ENCODE measurements around the gene CRTC3. TPM values are rescaled to one million over a fixed set of nuclear protein-coding genes. Genes with fewer than 3 reads are reported as not detected.

CRTC3 gene
- total and polyA plus RNA-seq, 8 donors: 7.1 to 17.6 (median 11.4) TPM

GRCh38 chr15:90483637-90484036 lies 46.1 kb upstream of the CRTC3 start:
- Histone ChIP-seq H3K4me3 (no peak overlapping the region), H3K27me3 (no peaks in the 10 kb centered on the region), H3K4me1 (peaks cover 0 to 12% (median 8%) of the 10 kb centered on the region in 3 donors), H3K27ac (no peak overlapping the region), H3K36me3 (peaks cover 11 to 59% (median 23%) of the 10 kb centered on the region in 3 donors), H3K9me3 (no peaks in the 10 kb centered on the region)
- intact Hi-C loops (cut with DNase I): loop anchor here in 2 of 3 donors (5.0 to 10.0 kb wide), 2 partner anchors 159 to 161 kb away; no protein-coding TSS in a partner anchor
- DNase-seq: no peak
- no peak for TF ChIP-seq CTCF (IDR thresholded peaks at IDR 0.05)
- ATAC-seq: no peak
- 92 to 93% methylated on average over 2 of the region's 2 CpGs for WGBS, 2 donors
- FAIRE-seq: no peak

- H3K4me1 ChIP-seq: no peaks in the 10 kb centered on the region
- no peak for DNase-seq
- TF ChIP-seq CTCF (IDR thresholded peaks at IDR 0.05): no peak
- intact Hi-C loops (cut with DNase I): loop anchor here in 1 of 3 donors (10.0 kb wide), 1 partner anchor 162 kb away; no protein-coding TSS in a partner anchor
- H3K4me3 ChIP-seq: no peak overlapping the region
- 90 to 92% methylated on average over 8 of the region's 8 CpGs for WGBS, 2 donors
- peaks cover 11 to 75% (median 27%) of the 10 kb centered on the region in 3 donors for H3K36me3 ChIP-seq
- ATAC-seq: no peak
- no peak overlapping the region for H3K27ac ChIP-seq
- H3K9me3 ChIP-seq: no peaks in the 10 kb centered on the region
- H3K27me3 ChIP-seq: no peaks in the 10 kb centered on the region
- no peak for FAIRE-seq
Measured at GRCh38 chr15:90487186-90487585, 42.5 kb upstream of the CRTC3 start.

- H3K4me1 ChIP-seq: no peaks in the 10 kb centered on the region
- TF ChIP-seq CTCF (IDR thresholded peaks at IDR 0.05): no peak
- no peak overlapping the region for H3K27ac ChIP-seq
- peaks cover 4 to 70% (median 21%) of the 10 kb centered on the region in 3 donors for H3K36me3 ChIP-seq
- no peak overlapping the region for H3K4me3 ChIP-seq
- ATAC-seq: no peak
- no peak for FAIRE-seq
- intact Hi-C loops (cut with DNase I): loop anchor here in 1 of 3 donors (10.0 kb wide), 1 partner anchor 165 kb away; no protein-coding TSS in a partner anchor
- H3K9me3 ChIP-seq: no peaks in the 10 kb centered on the region
- no peaks in the 10 kb centered on the region for H3K27me3 ChIP-seq
- DNase-seq: no peak
- WGBS, 2 donors: 93 to 98% methylated on average over 1 of the region's 1 CpG
Measured at GRCh38 chr15:90489514-90489913, 40.2 kb upstream of the CRTC3 start.

- no peak overlapping the region for H3K4me3 ChIP-seq
- FAIRE-seq: no peak
- no peaks in the 10 kb centered on the region for H3K4me1 ChIP-seq
- 85 to 91% methylated on average over 2 of the region's 2 CpGs for WGBS, 2 donors
- ATAC-seq: no peak
- no peaks in the 10 kb centered on the region for H3K27me3 ChIP-seq
- H3K27ac ChIP-seq: no peak overlapping the region
- H3K36me3 ChIP-seq: peaks cover 4 to 70% (median 20%) of the 10 kb centered on the region in 3 donors
- no peak for TF ChIP-seq CTCF (IDR thresholded peaks at IDR 0.05)
- no peak for DNase-seq
- no peaks in the 10 kb centered on the region for H3K9me3 ChIP-seq
- intact Hi-C loops (cut with DNase I): loop anchor here in 1 of 3 donors (10.0 kb wide), 1 partner anchor 165 kb away; no protein-coding TSS in a partner anchor
Measured at GRCh38 chr15:90489944-90490343, 39.8 kb upstream of the CRTC3 start.

GRCh38 chr15:90493647-90494046 lies 36.1 kb upstream of the CRTC3 start:
- no peaks in the 10 kb centered on the region for H3K27me3 ChIP-seq
- TF ChIP-seq CTCF (IDR thresholded peaks at IDR 0.05): no peak
- no peak overlapping the region for H3K4me3 ChIP-seq
- ATAC-seq (no peak), FAIRE-seq (no peak), DNase-seq (no peak)
- H3K4me1 ChIP-seq: no peaks in the 10 kb centered on the region
- no peaks in the 10 kb centered on the region for H3K9me3 ChIP-seq
- intact Hi-C loops (cut with DNase I): no loop called here
- peaks cover 0 to 69% (median 16%) of the 10 kb centered on the region in 3 donors for H3K36me3 ChIP-seq
- no peak overlapping the region for H3K27ac ChIP-seq

All from pancreas (tissue), 10 donors.